DMS114 treated with DMSO at 0.1 percent for 48 hours (cell line): ENCODE measurements around the gene CLASRP.

ENCODE experiments used
- DNase-seq: peaks from one replicate; lab custom pipeline; 2025; ENCODE audit not compliant: unreplicated experiment; lab: John Stamatoyannopoulos, UW

CLASRP gene

GRCh38 chr19:45019187-45019586 lies 19.7 kb upstream of the CLASRP start:
- DNase-seq = no peak

- no peak for DNase-seq
These were observed 18.8 kb upstream of the CLASRP start for GRCh38 chr19:45020071-45020470.

GRCh38 chr19:45021971-45022370 lies 16.9 kb upstream of the CLASRP start:
- no peak for DNase-seq

- DNase-seq = no peak
These were observed 15.8 kb upstream of the CLASRP start for GRCh38 chr19:45023048-45023447.

- no peak for DNase-seq
These were observed 13.6 kb upstream of the CLASRP start for GRCh38 chr19:45025264-45025663.

- no peak for DNase-seq
These were observed 11.5 kb upstream of the CLASRP start for GRCh38 chr19:45027371-45027770.

- DNase-seq = no peak
These were observed 8.0 kb upstream of the CLASRP start for GRCh38 chr19:45030825-45031224.

GRCh38 chr19:45032421-45032820 lies 6.4 kb upstream of the CLASRP start:
- DNase-seq = no peak

GRCh38 chr19:45035755-45036154 lies 3.1 kb upstream of the CLASRP start:
- DNase-seq = no peak

GRCh38 chr19:45037393-45038169 lies 1.3 kb upstream of the CLASRP start:
- no peak for DNase-seq

- DNase-seq = no peak
These were observed 1.4 kb downstream of the CLASRP start for GRCh38 chr19:45040059-45040771.

GRCh38 chr19:45041125-45041524 lies 2.3 kb downstream of the CLASRP start:
- DNase-seq = no peak

- no peak for DNase-seq
These were observed 7.0 kb downstream of the CLASRP start for GRCh38 chr19:45045671-45046353.

GRCh38 chr19:45046355-45046754 lies 7.5 kb downstream of the CLASRP start:
- DNase-seq = no peak

GRCh38 chr19:45047188-45047797 lies 8.4 kb downstream of the CLASRP start:
- no peak for DNase-seq

GRCh38 chr19:45049073-45049736 lies 10.4 kb downstream of the CLASRP start:
- DNase-seq = no peak

GRCh38 chr19:45050036-45050435 lies 11.2 kb downstream of the CLASRP start:
- DNase-seq = no peak

GRCh38 chr19:45051929-45052579 lies 13.2 kb downstream of the CLASRP start:
- DNase-seq = no peak

GRCh38 chr19:45056831-45057230 lies 18.0 kb downstream of the CLASRP start:
- no peak for DNase-seq

- no peak for DNase-seq
These were observed 18.6 kb downstream of the CLASRP start for GRCh38 chr19:45057444-45057843.
